Kidney epithelial cell (primary cell): ENCODE measurements around the gene PTPN6. TPM values are rescaled to one million over a fixed set of nuclear protein-coding genes. Genes with fewer than 3 reads are reported as not detected.

Experiments used
- DNase-seq: peaks from one replicate; pipeline ENCODE4 v3.0.0-alpha.2; 2010; ENCODE audit warnings: low read depth
- H3K27me3 ChIP-seq: 2 replicates; pipeline ENCODE4 v1.6.0; 2011; ENCODE audit warnings: low read length; ENCODE audit not compliant: control insufficient read depth, insufficient read depth
- H3K36me3 ChIP-seq: 2 replicates; pipeline ENCODE4 v1.5.1; 2011; ENCODE audit warnings: low read length; ENCODE audit not compliant: control insufficient read depth, insufficient read depth
- H3K4me3 ChIP-seq: 2 replicates; pipeline ENCODE4 v1.5.1; 2011; ENCODE audit warnings: low read depth, mild to moderate bottlenecking, control low read depth, low read length
- total RNA-seq: library from RNA; depleted of rRNA; stranded (reverse); fragments of >200 nt; gene quantifications from 2 replicates; pipeline ENCODE4 v1.2.3, GENCODE V29; 2015
- TF ChIP-seq, protein P1 (sequence below): IDR thresholded peaks from 2 replicates; pipeline ENCODE4 v1.5.1; 2011; ENCODE audit warnings: mild to moderate bottlenecking, moderate library complexity, low read length, control low read depth, inconsistent platforms; ENCODE audit not compliant: insufficient read depth, poor library complexity, severe bottlenecking

Gene PTPN6
- total RNA-seq, 1 donor from 2014 or later, result 31.3 TPM

DNA sequence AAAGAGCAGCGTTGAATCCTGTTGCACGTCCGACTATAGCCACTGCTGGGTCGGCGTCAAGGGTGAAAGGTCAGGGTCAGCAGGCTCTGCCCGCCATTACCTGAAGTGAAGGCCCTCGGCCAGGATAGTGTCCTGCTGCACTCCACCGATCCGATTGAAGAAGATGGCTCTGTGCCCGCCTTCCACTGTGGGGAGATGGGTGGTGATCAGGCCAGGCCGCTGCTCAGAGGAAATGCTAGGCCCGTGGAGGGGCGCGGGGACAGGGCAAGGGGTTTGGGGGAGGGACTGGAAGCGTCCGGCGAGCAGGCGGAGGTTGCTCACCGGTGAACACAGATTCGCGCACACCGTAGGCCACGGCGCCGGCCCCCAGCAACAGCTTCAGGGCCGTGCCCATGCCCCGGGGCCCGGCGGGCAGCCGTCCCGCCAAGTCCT, 19.0 kb downstream of the PTPN6 start:
- Histone ChIP-seq H3K36me3 (peaks cover 4% of the 10 kb centered on the region), H3K4me3 (peak overlapping the region; percentile 92), H3K27me3 (no peaks in the 10 kb centered on the region)
- no peak for DNase-seq
- TF ChIP-seq, protein P1, sequence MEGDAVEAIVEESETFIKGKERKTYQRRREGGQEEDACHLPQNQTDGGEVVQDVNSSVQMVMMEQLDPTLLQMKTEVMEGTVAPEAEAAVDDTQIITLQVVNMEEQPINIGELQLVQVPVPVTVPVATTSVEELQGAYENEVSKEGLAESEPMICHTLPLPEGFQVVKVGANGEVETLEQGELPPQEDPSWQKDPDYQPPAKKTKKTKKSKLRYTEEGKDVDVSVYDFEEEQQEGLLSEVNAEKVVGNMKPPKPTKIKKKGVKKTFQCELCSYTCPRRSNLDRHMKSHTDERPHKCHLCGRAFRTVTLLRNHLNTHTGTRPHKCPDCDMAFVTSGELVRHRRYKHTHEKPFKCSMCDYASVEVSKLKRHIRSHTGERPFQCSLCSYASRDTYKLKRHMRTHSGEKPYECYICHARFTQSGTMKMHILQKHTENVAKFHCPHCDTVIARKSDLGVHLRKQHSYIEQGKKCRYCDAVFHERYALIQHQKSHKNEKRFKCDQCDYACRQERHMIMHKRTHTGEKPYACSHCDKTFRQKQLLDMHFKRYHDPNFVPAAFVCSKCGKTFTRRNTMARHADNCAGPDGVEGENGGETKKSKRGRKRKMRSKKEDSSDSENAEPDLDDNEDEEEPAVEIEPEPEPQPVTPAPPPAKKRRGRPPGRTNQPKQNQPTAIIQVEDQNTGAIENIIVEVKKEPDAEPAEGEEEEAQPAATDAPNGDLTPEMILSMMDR, result no peak

DNA sequence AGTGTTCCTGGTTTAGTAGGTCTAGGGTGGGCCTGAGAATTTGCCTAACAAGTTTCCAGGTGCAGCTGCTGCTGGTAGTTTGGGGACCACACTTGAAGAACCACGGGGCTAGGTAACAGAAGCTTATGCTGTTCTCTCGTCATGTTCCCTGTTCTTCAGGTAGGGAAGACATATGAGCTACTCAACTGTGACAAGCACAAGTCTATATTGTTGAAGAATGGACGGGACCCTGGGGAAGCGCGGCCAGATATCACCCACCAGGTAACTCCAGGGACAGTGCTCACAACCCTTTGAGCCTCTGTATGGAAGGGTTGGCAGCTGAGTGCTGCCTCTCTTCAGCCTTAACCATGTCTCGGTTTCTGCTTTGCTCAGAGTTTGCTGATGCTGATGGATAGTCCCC, 23.0 kb downstream of the PTPN6 start:
- H3K36me3 ChIP-seq, result peaks cover 2% of the 10 kb centered on the region
- no peak overlapping the region for H3K4me3 ChIP-seq
- no peak for DNase-seq
- TF ChIP-seq, protein P1, result no peak
- H3K27me3 ChIP-seq, result no peaks in the 10 kb centered on the region

DNA sequence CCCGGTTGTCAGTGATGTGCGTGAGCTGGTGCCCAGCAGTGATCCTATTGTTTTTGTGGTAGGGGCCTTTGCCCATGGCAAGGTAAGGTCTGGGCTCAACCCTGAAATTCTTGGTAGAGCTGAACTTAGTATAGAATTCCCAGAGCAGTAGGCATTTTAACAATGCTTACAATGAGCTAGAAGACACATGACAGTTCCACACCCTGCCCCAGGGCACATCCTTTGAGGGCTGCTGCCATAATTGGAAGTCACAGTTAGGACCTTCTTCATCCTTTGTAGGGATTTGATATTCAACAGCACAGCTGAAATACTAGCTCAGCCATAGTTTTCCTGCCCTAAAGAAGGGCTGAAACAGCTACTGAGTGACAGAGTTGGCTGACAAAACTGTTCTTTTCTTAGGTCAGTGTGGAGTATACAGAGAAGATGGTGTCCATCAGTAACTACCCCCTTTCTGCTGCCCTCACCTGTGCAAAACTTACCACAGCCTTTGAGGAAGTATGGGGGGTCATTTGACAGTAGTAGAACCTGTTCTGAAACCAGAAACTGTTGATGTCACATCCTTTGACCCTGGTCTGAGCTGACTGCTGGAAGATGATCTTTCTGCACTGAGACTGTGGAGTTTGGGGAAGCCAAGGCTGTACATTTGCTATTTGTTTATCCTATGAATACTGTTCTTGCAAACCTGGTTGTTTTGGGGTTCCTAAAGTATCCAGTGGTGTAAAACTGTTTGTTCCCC, 24.3 kb downstream of the PTPN6 start:
- Histone ChIP-seq H3K36me3 (peaks cover 2% of the 10 kb centered on the region), H3K4me3 (no peak overlapping the region), H3K27me3 (no peaks in the 10 kb centered on the region)
- DNase-seq, result no peak
- TF ChIP-seq, protein P1, result no peak

DNA sequence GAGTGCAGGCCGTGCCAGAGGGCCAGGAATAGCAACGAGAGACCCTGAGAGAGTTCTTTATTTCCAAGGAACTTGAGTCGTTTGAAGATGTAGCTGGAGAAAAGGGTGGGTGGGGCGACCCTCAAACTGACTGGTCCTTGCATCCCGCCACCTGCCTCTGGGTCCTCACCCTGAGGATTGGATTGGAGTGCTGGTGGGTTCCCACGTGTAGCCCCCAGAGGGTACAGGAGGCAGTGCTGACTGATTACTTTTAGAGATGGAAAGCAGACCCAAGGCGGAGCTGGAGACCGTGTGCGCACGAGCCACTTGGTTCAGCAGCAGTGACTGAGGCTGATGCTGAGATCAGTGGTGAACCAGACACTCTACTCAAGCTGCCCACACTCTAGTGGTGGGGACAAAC, 26.5 kb downstream of the PTPN6 start:
- Histone ChIP-seq H3K27me3 (no peaks in the 10 kb centered on the region), H3K4me3 (no peak overlapping the region), H3K36me3 (peaks cover 4% of the 10 kb centered on the region)
- no peak for DNase-seq
- TF ChIP-seq, protein P1, result no peak

DNA sequence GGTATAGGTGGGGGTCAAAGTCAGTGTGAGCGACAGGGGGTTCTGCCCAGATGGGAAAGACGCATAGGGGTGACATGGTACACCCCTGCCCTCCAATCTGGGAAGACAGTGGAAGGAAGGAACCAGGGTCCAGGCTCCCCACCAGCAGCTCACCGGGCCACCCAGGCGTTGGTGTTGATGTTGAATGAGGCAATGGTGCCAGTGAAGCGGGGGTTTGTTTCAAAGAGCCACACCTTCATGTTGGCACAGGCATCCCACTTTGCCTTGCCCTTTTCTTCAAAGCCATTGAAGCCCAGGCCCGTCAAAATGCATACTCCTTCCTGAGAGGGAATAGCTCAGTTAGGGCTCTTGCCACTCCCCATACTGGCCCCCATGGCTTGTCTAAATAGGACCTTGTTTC, 27.0 kb downstream of the PTPN6 start:
- no peak for DNase-seq
- Histone ChIP-seq H3K36me3 (peaks cover 4% of the 10 kb centered on the region), H3K27me3 (no peaks in the 10 kb centered on the region), H3K4me3 (no peak overlapping the region)
- TF ChIP-seq, protein P1, result no peak

DNA sequence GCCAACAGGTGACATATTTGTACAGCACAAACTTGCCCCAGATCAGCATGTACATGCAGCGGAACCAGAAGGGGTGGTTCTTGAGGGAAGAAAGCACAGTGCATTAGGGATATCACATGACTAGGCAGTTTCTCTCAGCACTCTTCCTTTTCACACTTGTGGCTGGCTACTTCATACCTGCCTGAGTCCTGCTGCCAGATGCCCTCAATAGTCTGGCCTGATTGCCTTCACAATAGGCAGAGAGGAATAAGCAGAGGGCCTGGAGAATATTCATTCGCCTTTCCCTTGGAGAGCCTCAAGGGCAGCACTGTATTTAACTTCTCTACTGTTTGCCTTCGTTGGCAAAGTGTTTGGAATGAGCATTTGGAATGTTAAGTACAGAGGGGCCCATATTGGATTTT, 27.5 kb downstream of the PTPN6 start:
- TF ChIP-seq, protein P1, result no peak
- DNase-seq, result no peak
- Histone ChIP-seq H3K36me3 (peaks cover 4% of the 10 kb centered on the region), H3K4me3 (no peak overlapping the region), H3K27me3 (no peaks in the 10 kb centered on the region)
